HCT116 (cell line): Measurements from ENCODE around the gene EPB41L5.

ENCODE experiments used
- EGR1 ChIP-seq: IDR thresholded peaks from 2 replicates; pipeline ENCODE4 v1.6.1; 2012; ENCODE audit warnings: low read depth
- FOSL1 ChIP-seq: IDR thresholded peaks from 2 replicates; pipeline ENCODE4 v1.6.1; 2012; ENCODE audit warnings: low read depth
- POLR2A ChIP-seq: IDR thresholded peaks from 2 replicates; pipeline ENCODE4 v1.7.0; 2011; ENCODE audit warnings: borderline replicate concordance; ENCODE audit not compliant: insufficient read depth, insufficient read length; ENCODE audit errors: extremely low read depth
- RAD21 ChIP-seq: IDR thresholded peaks from 2 replicates; pipeline ENCODE4 v1.6.1; 2012; ENCODE audit warnings: low read depth, mild to moderate bottlenecking
- REST ChIP-seq: IDR thresholded peaks from 2 replicates; pipeline ENCODE4 v1.6.1; 2012; ENCODE audit warnings: low read depth
- SP1 ChIP-seq: IDR thresholded peaks from 2 replicates; pipeline ENCODE4 v1.6.1; 2012; ENCODE audit warnings: low read depth
- TF ChIP-seq, protein P1 (sequence below): IDR thresholded peaks from 2 replicates; pipeline ENCODE4 v1.6.1; 2012
- TF ChIP-seq, protein P2 (sequence below), 3 experiments: fragments of 200-600 bp in 1 of 3; sonication (generic) in 1 of 3; IDR thresholded peaks in 2 of 3; conservative IDR thresholded peaks in 1 of 3; 2 replicates each; pipeline ENCODE4 v1.5.1; 2012 to 2017; ENCODE audit warnings: low read depth in 2 of 3, low read length in 2 of 3, antibody characterized with exemption in 1 of 3, borderline replicate concordance in 1 of 3, control low read depth in 1 of 3, mild to moderate bottlenecking in 1 of 3, mixed read lengths in 1 of 3, mixed run types in 1 of 3, moderate library complexity in 1 of 3; ENCODE audit not compliant: insufficient read depth in 1 of 3

- no peak for TF ChIP-seq POLR2A
- TF ChIP-seq, protein P1, sequence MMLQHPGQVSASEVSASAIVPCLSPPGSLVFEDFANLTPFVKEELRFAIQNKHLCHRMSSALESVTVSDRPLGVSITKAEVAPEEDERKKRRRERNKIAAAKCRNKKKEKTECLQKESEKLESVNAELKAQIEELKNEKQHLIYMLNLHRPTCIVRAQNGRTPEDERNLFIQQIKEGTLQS: no peak
- TF ChIP-seq, protein P2, sequence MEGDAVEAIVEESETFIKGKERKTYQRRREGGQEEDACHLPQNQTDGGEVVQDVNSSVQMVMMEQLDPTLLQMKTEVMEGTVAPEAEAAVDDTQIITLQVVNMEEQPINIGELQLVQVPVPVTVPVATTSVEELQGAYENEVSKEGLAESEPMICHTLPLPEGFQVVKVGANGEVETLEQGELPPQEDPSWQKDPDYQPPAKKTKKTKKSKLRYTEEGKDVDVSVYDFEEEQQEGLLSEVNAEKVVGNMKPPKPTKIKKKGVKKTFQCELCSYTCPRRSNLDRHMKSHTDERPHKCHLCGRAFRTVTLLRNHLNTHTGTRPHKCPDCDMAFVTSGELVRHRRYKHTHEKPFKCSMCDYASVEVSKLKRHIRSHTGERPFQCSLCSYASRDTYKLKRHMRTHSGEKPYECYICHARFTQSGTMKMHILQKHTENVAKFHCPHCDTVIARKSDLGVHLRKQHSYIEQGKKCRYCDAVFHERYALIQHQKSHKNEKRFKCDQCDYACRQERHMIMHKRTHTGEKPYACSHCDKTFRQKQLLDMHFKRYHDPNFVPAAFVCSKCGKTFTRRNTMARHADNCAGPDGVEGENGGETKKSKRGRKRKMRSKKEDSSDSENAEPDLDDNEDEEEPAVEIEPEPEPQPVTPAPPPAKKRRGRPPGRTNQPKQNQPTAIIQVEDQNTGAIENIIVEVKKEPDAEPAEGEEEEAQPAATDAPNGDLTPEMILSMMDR (IDR thresholded peaks at IDR 0.05 in 2 of 3, conservative IDR thresholded peaks at IDR 0.05 in 1 of 3; ENCODE audit: borderline replicate concordance in 1 of 3, insufficient read depth in 1 of 3, low read depth in 2 of 3, low read length in 2 of 3): no peak
- no peak for TF ChIP-seq SP1
- no peak for TF ChIP-seq EGR1
- TF ChIP-seq REST: no peak
- TF ChIP-seq FOSL1: no peak
- no peak for TF ChIP-seq RAD21
Measured at GRCh38 chr2:120179396-120179795, 166.5 kb downstream of the EPB41L5 start.
